GM10847 (cell line): ENCODE measurements around the gene CAMSAP1.

Experiments
- POLR2A ChIP-seq: IDR thresholded peaks from 2 replicates; pipeline ENCODE4 v1.6.1; 2011; ENCODE audit not compliant: insufficient read length; ENCODE audit errors: extremely low read depth

CAMSAP1 gene

DNA sequence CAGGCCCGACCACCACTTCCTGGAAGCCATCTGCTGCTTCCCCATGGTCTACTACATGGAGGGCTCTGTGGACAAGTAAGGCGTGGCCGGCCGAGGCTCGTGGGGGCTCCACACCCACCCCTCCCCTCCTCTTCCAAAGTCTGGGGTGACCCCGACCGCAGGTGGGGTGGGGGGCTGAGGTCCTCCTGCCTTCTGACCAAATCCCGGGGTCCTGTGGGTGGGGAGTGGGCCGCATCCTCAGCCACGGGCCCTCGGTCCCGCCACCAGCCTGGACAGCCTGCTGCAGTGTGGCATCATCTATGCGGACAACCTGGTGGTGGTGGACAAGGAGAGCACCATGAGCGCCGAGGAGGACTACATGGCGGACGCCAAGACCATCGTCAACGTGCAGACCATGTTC lies 128.9 kb downstream of the CAMSAP1 start:
- no peak for TF ChIP-seq POLR2A

DNA sequence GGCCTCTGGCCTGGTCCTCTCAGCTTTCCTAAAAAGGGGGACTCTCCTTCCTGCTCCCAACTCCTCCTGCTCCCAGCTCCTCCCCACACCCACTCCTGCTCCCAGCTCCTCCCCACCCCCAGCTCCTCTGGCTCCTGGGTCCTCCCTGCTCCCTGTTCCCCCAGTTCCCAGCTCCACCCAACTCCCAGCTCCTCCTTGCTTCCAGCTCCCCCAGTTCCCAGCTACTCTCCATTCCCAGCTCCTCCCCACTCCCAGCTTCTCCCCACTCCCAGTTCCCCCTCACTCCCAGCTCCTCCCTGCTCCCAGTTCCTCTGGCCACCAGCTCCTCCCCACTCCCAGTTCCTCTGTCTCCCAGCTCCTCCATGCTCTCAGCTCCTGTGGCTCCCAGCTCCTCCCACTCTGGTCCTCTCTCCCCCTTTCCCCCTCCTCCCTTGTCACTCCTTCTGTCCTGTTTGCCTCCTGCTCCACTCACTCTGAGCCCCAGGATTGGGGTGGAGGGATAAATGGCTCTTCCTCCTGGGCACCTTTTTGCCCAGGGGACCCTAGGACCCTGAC lies 129.6 kb downstream of the CAMSAP1 start:
- no peak for TF ChIP-seq POLR2A

DNA sequence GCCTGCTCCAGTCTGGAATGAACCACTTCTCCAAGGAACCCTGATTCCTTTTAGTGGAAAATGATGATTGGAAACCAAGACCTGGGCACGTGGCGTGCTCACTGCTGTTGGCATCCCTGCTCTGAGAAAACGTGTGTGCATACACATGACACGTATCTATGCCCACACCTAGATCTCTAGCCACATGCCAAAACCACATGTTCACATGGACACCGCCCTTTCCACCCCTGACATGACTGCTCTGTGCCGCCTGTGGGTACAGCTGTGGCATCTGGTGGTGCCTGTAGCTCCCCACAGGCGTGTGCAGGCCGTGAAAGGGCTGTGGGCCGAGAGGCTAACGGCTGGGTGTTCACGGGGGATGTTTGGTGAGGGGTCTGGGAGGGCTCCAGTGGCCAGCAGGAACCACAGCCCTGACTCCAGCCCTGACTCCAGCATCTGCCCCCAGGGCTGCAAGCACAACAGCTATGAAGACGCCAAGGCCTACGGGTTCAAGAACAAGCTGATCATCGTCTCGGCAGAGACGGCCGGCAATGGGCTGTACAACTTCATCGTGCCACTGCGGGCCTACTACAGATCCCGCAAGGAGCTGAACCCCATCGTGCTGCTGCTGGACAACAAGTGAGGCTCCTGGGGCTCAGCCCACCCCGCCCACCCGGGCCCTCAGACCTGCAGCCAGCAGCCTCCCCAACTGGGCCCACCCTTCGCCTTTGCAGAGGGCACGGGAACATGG lies 130.3 kb downstream of the CAMSAP1 start:
- no peak for TF ChIP-seq POLR2A

DNA sequence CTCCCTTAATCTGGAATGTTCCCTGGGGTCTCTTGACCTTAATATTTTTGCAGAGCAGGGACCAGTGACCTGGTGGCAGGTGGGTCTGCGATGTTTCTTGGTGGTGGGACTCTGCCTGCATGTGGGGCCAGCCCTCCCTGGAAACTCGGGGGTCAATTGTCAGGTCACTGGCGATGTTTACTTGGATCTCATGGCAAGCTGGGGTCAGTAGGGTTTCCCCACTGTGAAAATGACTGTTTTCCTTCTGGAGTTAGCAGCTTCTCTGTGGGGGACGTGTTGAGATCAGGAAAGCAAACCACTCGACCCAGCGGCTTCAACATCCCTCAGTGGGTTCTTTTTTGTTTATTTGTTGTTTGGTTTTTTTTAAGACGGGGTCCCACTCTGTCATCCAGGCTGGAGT lies 131.4 kb downstream of the CAMSAP1 start:
- no peak for TF ChIP-seq POLR2A

DNA sequence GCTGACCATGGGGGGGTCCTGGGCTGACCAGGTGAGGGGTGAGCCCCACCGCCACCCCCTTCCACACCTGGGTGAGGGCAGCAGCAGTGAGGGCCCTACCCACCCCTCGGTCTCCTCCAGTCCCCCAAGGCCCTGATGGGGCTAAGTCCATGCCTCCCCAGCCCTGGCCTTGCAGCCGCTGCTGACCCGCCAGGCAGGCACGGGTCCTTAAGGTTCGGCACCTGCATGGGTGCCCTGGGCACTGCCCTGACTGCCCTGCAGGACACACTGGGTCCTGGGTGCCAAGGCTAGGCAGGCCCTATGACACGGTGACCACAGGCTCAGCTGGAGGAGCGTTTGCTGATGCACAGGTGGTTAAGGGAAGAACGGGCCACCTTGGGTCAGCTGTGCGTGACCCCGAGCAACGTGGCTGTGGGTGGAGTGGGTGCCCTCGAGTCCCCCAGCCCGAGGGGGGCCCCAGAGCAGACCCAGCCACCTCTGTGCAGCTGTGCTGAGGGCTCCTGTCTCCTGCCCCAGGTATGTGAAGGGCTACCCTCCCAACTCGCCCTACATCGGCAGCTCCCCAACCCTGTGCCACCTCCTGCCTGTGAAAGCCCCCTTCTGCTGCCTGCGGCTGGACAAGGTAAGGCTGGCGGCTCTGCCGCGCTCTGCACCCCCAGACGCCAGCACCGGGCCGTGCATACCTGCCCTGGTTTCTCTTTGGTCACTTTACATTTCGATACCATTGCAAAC lies 132.4 kb downstream of the CAMSAP1 start:
- no peak for TF ChIP-seq POLR2A

DNA sequence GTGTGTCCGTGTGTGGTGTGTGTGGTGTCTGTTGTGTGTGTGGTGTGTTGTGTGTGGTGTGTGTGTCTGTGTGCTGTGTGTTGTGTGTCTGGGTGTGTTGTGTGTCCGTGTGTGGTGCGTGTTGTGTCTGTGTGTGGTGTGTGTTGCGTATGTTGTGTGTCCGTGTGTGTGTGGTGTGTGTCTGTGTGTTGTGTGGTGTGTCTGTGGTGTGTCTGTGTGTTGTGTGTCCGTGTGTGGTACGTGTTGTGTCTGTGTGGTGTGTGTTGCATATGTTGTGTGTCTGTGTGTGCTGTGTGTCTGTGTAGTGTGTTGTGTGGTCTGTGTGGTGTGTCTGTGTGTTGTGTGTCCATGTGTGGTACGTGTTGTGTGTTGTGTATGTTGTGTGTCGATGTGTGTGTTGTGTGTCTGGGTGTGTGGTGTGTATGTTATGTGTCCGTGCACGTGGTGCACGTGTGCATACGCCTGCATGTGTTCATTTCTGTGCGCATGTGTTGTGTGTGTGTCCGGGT lies 133.1 kb downstream of the CAMSAP1 start:
- TF ChIP-seq POLR2A = no peak

DNA sequence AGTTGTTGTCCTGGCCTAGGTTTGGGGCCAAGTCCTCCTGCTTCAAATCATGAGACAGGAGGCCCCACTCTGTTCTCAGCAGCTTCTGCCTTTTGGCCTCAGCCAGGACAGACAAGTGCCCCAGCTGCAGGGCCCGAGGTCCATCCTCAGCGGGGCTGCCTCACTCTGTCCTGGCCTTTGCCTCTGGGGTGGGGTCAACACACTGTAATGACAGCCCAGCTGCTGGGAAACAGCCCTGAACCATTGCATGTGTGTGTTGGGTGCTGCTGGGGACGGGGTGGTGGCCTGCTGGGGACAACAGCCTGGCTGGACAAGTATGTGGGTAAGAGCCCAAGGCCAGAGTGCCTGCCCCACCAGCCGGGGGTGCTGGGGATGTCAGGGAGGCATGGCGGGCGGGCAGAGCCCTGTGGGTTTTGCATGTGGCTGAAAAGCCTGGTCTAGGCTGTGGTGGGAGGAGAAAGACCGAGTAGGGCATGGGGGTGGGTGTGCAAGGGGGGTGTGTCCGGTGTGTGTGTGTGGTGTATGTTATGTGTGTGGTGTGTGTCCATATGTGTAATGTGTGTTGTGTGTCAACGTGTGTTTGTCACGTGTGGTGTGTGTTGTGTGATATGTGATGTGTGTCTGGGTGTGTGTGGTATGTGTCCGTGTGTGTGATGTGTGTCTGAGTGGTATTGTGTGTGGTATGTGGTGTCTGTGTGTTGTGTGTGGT lies 133.7 kb downstream of the CAMSAP1 start:
- no peak for TF ChIP-seq POLR2A

DNA sequence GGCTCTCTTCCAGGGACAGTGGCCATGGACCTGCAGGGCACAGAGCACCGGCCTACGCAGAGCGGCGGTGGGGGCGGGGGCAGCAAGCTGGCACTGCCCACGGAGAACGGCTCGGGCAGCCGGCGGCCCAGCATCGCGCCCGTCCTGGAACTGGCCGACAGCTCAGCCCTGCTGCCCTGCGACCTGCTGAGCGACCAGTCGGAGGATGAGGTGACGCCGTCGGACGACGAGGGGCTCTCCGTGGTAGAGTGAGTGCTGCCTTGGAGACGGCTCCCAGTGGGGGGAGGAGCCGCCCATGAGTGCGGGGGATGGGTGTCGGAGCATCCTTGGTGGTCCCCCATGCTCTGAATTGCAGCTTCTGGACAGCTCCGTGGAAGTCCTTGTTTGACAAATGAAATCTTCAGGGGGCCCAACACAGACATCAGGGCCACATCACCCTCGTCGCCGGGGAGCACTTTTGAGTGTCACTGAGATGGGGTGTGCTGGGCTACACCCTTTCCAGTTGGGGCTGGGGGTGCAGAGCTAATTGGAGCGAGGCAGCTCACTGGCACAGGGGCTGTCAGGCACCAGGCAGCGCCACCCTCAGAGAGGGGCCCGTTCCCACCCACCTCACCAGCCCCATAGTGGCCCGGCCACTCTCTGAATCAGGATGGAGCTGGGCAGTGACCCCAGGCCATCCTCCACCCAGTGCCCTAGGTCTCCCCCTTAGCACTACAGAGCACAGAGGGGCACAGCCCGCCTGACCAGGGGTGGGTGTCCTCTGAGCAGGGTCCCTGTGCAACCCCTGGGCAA lies 134.4 kb downstream of the CAMSAP1 start:
- TF ChIP-seq POLR2A = no peak

DNA sequence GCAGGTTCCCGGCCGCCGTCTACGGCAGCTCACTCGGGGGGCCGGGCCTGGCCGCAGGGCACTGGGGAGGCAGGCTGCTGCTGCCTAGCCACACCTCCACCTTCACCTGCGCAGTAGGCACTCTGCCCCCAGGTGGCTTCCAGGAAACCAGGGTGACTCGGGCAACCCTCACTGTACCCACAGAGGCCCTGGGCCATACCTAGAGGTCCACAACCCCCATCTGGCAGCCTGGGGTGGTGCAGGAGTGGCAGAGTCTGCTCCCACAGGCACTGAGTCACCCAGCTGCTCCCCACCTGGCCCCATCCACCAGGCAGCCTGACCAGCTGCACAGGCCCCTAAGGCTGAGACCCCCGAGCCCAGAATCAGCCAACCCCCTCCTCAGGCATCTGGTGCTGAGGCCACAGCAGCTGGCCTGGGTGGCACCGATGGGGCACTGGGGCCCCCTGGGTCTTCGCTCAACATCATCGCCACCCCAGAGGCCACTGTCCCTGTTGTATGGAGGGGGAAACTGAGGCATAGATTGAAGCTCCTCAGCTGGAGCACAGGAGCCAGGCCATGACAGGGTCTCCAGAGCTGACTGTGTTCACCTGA lies 135.2 kb downstream of the CAMSAP1 start:
- no peak for TF ChIP-seq POLR2A

DNA sequence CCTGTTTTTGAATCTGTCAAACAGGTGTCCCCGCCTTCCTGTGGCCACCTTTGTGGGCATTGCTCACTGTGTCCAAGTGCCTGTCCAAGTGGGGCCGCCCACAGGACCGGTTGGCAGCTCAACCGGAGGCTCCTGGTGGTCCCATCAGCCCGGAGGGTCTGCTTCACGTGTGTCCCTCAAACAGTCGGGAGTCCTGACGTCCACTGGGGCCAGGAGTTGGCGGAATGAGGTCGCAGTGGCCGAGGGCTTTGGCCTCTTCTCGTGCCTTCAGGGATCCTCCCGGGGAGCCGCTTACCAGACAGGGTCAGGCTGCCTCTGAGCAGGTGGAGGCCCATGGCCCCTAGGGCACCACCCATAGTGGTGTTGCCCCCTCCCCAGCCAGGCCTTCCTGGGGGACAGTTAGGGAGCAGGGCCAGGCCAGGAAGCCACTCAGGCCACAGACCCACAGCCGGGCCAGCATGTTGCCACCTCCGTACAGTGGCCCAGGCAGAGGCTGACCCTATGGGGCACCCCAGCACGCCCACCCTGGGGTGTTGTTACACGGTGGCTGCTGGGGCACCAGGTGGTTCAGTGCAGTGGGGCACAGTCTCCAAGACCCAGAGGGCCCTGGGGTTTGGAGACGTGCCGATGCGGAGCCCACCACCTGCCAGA lies 135.8 kb downstream of the CAMSAP1 start:
- TF ChIP-seq POLR2A = no peak

DNA sequence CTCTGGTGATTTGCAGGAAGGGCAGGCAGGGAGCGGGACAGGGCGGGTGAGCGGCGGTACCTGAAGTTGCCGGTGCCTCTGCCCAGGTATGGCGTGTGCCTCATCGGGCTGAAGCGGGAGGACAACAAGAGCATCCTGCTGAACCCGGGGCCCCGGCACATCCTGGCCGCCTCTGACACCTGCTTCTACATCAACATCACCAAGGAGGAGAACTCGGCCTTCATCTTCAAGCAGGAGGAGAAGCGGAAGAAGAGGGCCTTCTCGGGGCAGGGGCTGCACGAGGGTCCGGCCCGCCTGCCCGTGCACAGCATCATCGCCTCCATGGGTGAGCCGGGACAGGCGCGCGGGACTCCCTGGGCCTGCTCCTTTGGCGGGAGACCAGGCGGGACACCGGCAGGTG lies 136.6 kb downstream of the CAMSAP1 start:
- no peak for TF ChIP-seq POLR2A

DNA sequence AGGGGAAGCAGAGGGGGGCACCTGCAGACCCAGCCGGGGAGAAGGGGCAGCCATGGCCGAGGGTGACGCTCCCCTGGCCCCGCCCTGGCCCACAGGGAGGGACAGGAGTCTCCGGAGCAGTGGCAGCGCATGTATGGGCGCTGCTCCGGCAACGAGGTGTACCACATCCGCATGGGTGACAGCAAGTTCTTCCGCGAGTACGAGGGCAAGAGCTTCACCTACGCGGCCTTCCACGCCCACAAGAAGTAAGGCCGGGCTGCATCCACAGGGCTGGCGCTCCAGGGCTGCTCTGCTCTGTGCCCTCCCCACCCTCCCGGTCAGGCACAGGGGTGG lies 137.2 kb downstream of the CAMSAP1 start:
- TF ChIP-seq POLR2A = no peak

DNA sequence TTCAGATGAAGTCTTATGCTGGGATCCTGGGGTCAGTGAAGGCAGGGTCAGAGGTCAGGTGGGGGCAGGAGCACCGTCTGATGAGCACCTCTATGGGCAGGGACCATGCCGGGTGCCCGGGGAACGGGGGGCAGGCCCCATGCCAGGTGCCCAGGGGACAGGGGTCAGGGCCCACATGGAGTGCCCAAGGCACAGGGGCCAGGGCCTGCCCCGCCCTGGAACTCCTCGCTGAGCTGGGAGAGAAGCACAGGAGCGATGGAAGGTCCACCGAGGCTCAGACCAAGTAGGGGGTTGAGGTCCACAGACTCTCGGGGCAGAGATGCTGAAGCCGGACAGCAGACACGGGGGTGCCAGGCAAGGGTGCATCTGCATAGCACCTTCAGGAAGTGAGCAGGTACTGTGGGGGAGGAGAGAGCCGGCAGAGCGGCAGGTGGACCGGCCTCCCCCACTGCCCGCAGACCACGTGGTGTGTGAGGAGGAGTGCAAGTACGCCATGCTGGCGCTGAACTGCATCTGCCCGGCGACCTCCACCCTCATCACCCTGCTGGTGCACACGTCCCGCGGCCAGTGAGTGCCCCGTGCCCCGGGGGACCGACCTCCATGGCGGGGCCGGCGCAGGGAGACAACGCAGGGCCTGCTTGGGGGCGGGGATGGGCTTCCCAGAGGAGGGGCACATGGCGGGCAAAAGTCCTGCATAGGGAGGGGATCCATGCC lies 137.7 kb downstream of the CAMSAP1 start:
- no peak for TF ChIP-seq POLR2A
